Naive thymus-derived CD8-positive, alpha-beta T cell (primary cell): ENCODE measurements around the gene NECTIN2. TPM values are rescaled to one million over a fixed set of nuclear protein-coding genes. Genes with fewer than 3 reads are reported as not detected.
"Not testable (repeated sequence)": the region's sequence is repeated elsewhere in the genome, so short reads cannot be mapped to it uniquely, and the experiment has no call there.

Source experiments
- ATAC-seq, 2 donors: fragments of 150-1000 bp; cut with Tn5 transposase in 1 of 2; sonication (Bioruptor Pico), chemical (Tn5 transposase) in 1 of 2; 1 replicate in 1 of 2; 2 replicates in 1 of 2; pipeline ENCODE4 v1.10.0; 2021; ENCODE audit warnings: mild to moderate bottlenecking in 2 of 2, moderate library complexity in 2 of 2
- POLR2A ChIA-PET: fragments of 350-600 bp; sonication (Branson Sonifier 250); formaldehyde crosslinking; loops from one replicate; lab custom pipeline; 2021; ENCODE audit warnings: antibody characterized with exemption; lab: Charles Lee
- DNase-seq, 10 donors: peaks; one replicate each; pipeline versions ENCODE4 v3.0.0 to v3.0.0-alpha.2; 2020 to 2022
- H3K27ac Mint-ChIP-seq, 10 donors: one replicate each; pipeline ENCODE4 v1.8.0; 2020 to 2022; ENCODE audit warnings: mild to moderate bottlenecking in 10 of 10, mixed read lengths in 10 of 10, moderate library complexity in 4 of 10, inconsistent platforms in 1 of 10
- H3K27me3 Mint-ChIP-seq, 5 donors: one replicate each; pipeline ENCODE4 v1.8.0; 2021 to 2022; ENCODE audit warnings: mixed read lengths in 5 of 5
- H3K36me3 Mint-ChIP-seq, 3 donors: one replicate each; pipeline ENCODE4 v1.8.0; 2020 to 2022; ENCODE audit warnings: mixed read lengths in 3 of 3, mild to moderate bottlenecking in 2 of 3, inconsistent platforms in 1 of 3
- H3K4me1 Mint-ChIP-seq, 4 donors: one replicate each; pipeline ENCODE4 v1.8.0; 2021 to 2022; ENCODE audit warnings: mixed read lengths in 4 of 4
- H3K4me3 Mint-ChIP-seq, 10 donors: one replicate each; pipeline ENCODE4 v1.8.0; 2020 to 2022; ENCODE audit warnings: mild to moderate bottlenecking in 10 of 10, mixed read lengths in 10 of 10, moderate library complexity in 6 of 10, inconsistent platforms in 1 of 10
- H3K9me3 Mint-ChIP-seq, 9 donors: one replicate each; pipeline ENCODE4 v1.8.0; 2020 to 2022; ENCODE audit warnings: mixed read lengths in 9 of 9, mild to moderate bottlenecking in 3 of 9, inconsistent platforms in 1 of 9, moderate library complexity in 1 of 9
- polyA plus RNA-seq, 3 donors: library from polyadenylated mRNA; unstranded; fragments of 300-500 nt; fragmentation: Illumina TruSeq; gene quantifications; one replicate each; pipeline ENCODE4 v1.2.3, GENCODE V29; 2021
- total RNA-seq, 8 experiments: library from RNA in 2 of 8; stranded (reverse) in 2 of 8; gene quantifications; one replicate each; pipeline ENCODE4 v1.2.3 and lab custom pipeline; 2021 to 2026

Gene NECTIN2
- total and polyA plus RNA-seq, 5 experiments from 2014 or later: 0.42 to 0.93 (median 0.47) TPM; not detected in 2

- POLR2A ChIA-PET, H3K9me3 Mint-ChIP-seq, H3K27ac Mint-ChIP-seq, H3K27me3 Mint-ChIP-seq, ATAC-seq, DNase-seq, H3K4me1 Mint-ChIP-seq, H3K36me3 Mint-ChIP-seq, H3K4me3 Mint-ChIP-seq: not testable (repeated sequence)
These were observed 36.7 kb downstream of the NECTIN2 start for GRCh38 chr19:44882619-44883397.

GRCh38 chr19:44883922-44884321 lies 37.8 kb downstream of the NECTIN2 start:
- H3K27ac Mint-ChIP-seq: no peak overlapping the region
- no peaks in the 10 kb centered on the region for H3K36me3 Mint-ChIP-seq
- DNase-seq (no peak), ATAC-seq (no peak)
- POLR2A ChIA-PET: no interaction called here
- peaks cover 0 to 3% (median 0%) of the 10 kb centered on the region in 5 donors for H3K27me3 Mint-ChIP-seq
- no peak overlapping the region for H3K4me3 Mint-ChIP-seq
- H3K9me3 Mint-ChIP-seq: no peaks in the 10 kb centered on the region
- H3K4me1 Mint-ChIP-seq: peaks cover 0 to 3% (median under 1%) of the 10 kb centered on the region in 4 donors

- H3K4me3 Mint-ChIP-seq: no peak overlapping the region
- ATAC-seq (no peak), DNase-seq (no peak)
- H3K27me3 Mint-ChIP-seq: peaks cover 0 to 3% (median 0%) of the 10 kb centered on the region in 5 donors
- POLR2A ChIA-PET: no interaction called here
- no peaks in the 10 kb centered on the region for H3K9me3 Mint-ChIP-seq
- H3K4me1 Mint-ChIP-seq: peaks cover 3 to 7% (median 5%) of the 10 kb centered on the region in 4 donors
- H3K36me3 Mint-ChIP-seq: no peaks in the 10 kb centered on the region
- peak overlapping the region in 2 of 10 donors; percentile 14 to 38 for H3K27ac Mint-ChIP-seq
These were observed 38.5 kb downstream of the NECTIN2 start for GRCh38 chr19:44884566-44884965.

DNA sequence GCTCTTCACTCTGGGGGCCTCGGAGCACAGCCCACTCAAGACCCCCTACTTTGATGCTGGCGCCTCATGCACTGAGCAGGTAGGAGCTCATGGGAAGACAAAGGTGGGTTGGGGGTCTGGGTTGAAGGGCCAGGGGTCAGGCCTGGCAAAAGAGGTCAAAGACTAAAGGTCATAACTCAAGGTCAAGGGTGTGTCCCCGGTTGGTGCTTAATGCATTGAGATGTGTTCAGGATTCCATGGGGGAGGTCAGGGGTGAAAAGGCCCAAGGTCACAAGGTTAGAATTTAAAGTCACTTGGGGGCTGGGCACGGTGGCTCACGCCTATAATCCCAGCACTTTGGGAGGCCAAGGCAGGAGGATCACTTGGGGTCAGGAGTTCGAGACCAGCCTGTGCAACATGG lies 40.0 kb downstream of the NECTIN2 start:
- ATAC-seq: no peak
- peak overlapping the region in 1 of 10 donors; percentile 67 for H3K27ac Mint-ChIP-seq
- H3K9me3 Mint-ChIP-seq: no peaks in the 10 kb centered on the region
- H3K36me3 Mint-ChIP-seq: peaks cover 0 to 2% (median 0%) of the 10 kb centered on the region in 3 donors
- peaks cover 9 to 14% (median 13%) of the 10 kb centered on the region in 4 donors for H3K4me1 Mint-ChIP-seq
- no peaks in the 10 kb centered on the region for H3K27me3 Mint-ChIP-seq
- POLR2A ChIA-PET: no interaction called here
- DNase-seq: no peak
- no peak overlapping the region for H3K4me3 Mint-ChIP-seq

GRCh38 chr19:44887648-44888047 lies 41.6 kb downstream of the NECTIN2 start:
- H3K36me3 Mint-ChIP-seq: peaks cover 0 to 4% (median 0%) of the 10 kb centered on the region in 3 donors
- H3K9me3 Mint-ChIP-seq: no peaks in the 10 kb centered on the region
- peaks cover 16 to 27% (median 24%) of the 10 kb centered on the region in 4 donors for H3K4me1 Mint-ChIP-seq
- no peak for ATAC-seq
- no peak for DNase-seq
- no peaks in the 10 kb centered on the region for H3K27me3 Mint-ChIP-seq
- peak overlapping the region in 2 of 10 donors; percentile 31 to 53 for H3K27ac Mint-ChIP-seq
- POLR2A ChIA-PET: interaction anchor here (0.6 kb wide), 1 partner anchor 1278 kb away, joined by 3 read pairs; no protein-coding TSS in a partner anchor
- peak overlapping the region in 1 of 10 donors; percentile 11 for H3K4me3 Mint-ChIP-seq

DNA sequence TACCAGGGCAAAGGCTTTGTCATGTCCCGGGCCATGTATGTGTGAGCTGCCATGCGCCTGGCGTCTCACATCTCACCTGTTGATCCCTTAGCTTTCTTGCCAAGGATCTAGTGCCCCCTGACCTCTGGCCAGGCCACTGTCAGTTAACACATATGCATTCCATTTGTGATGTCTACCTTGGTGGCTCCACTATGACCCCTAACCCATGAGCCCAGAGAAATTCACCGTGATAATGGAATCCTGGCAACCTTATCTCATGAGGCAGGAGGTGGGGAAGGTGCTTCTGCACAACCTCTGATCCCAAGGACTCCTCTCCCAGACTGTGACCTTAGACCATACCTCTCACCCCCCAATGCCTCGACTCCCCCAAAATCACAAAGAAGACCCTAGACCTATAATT lies 42.2 kb downstream of the NECTIN2 start:
- H3K27me3 Mint-ChIP-seq, ATAC-seq, POLR2A ChIA-PET: not testable (repeated sequence)

DNA sequence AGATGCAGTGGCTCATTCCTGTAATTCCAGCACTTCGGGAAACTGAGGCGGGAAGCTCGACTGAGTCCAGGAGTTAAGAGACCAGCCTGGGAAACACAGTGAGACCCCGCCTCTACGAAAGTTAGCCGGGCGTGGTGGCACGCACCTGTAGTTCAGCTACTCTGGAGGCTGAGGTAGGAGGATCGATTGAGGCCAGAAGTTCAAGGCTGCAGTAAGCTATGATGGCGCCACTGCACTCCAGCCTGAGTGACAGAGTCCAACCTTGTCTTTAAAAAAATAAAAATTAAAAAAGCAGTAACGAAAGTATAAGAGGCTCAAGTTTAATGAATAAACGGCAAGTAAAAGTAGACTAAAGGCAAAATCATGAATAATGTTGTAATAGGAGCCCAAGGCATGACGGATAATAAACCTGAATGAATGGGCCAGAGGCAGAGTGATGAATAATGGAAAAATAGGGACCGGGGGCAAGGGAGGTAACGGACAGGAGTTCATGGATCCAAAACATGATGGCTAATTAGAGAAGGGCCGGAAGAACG lies 43.8 kb downstream of the NECTIN2 start:
- H3K36me3 Mint-ChIP-seq: peaks cover 0 to 25% (median 6%) of the 10 kb centered on the region in 3 donors
- H3K9me3 Mint-ChIP-seq: no peaks in the 10 kb centered on the region
- POLR2A ChIA-PET: interaction anchor here (0.6 to 1.7 kb wide), 5 partner anchors 8 to 263 kb away, joined by 3 to 10 read pairs (median 4); partner anchors contain the start of genes APOE and CLPTM1
- DNase-seq (no peak), ATAC-seq (no peak)
- no peaks in the 10 kb centered on the region for H3K27me3 Mint-ChIP-seq
- H3K27ac Mint-ChIP-seq: peak overlapping the region; percentile 86 to 97 (median 96)
- H3K4me1 Mint-ChIP-seq: peaks cover 20 to 38% (median 30%) of the 10 kb centered on the region in 4 donors
- peak overlapping the region; percentile 80 to 93 (median 90) for H3K4me3 Mint-ChIP-seq

More for the DNA sequence above, 42.2 kb downstream of the NECTIN2 start:
- DNase-seq, H3K9me3 Mint-ChIP-seq, H3K36me3 Mint-ChIP-seq, H3K27ac Mint-ChIP-seq: not testable (repeated sequence)
- Mint-ChIP-seq H3K4me1 (peaks cover 19 to 34% (median 30%) of the 10 kb centered on the region in 4 donors), H3K4me3 (peak overlapping the region in 3 of 10 donors; percentile 30 to 69 (median 45))

- Mint-ChIP-seq H3K27me3 (no peaks in the 10 kb centered on the region), H3K4me3 (peak overlapping the region; percentile 80 to 93 (median 90)), H3K4me1 (peaks cover 22 to 42% (median 32%) of the 10 kb centered on the region in 4 donors), H3K36me3 (peaks cover 0 to 30% (median 9%) of the 10 kb centered on the region in 3 donors), H3K9me3 (no peaks in the 10 kb centered on the region), H3K27ac (peak overlapping the region; percentile 86 to 97 (median 96))
- DNase-seq (peak in 8 of 10 donors; percentile 98 to 100 (median 100)), ATAC-seq (peak; percentile 82 to 84)
- POLR2A ChIA-PET: interaction anchor here (0.6 to 1.7 kb wide), 6 partner anchors 8 to 263 kb away, joined by 3 to 10 read pairs (median 4); partner anchors contain the start of genes APOE and CLPTM1
These were observed 44.4 kb downstream of the NECTIN2 start for GRCh38 chr19:44890366-44891015.

GRCh38 chr19:44891016-44891882 lies 45.2 kb downstream of the NECTIN2 start, which contains the start of gene TOMM40:
Gene TOMM40, plus strand, starts transcription at chr19:44891254. Its CDS starts 162 bp downstream, at chr19:44891416.
- H3K9me3 Mint-ChIP-seq: no peaks in the 10 kb centered on the region
- H3K36me3 Mint-ChIP-seq: peaks cover 0 to 38% (median 12%) of the 10 kb centered on the region in 3 donors
- H3K27ac Mint-ChIP-seq: peak within 1 kb of the TSS; percentile 86 to 97 (median 96)
- peak in 2 of 10 donors; percentile 99 for DNase-seq
- POLR2A ChIA-PET: interaction anchor here (0.7 to 1.7 kb wide), 5 partner anchors 10 to 262 kb away, joined by 3 to 10 read pairs (median 4); partner anchors contain the start of genes APOE and CLPTM1
- peaks cover 26 to 42% (median 34%) of the 10 kb centered on the region in 4 donors for H3K4me1 Mint-ChIP-seq
- H3K27me3 Mint-ChIP-seq: no peaks in the 10 kb centered on the region
- no peak for ATAC-seq
- H3K4me3 Mint-ChIP-seq: peak within 1 kb of the TSS; percentile 82 to 93 (median 91)

- peak overlapping the region; percentile 82 to 92 (median 90) for H3K4me3 Mint-ChIP-seq
- no peaks in the 10 kb centered on the region for H3K9me3 Mint-ChIP-seq
- H3K27ac Mint-ChIP-seq: peak overlapping the region in 8 of 10 donors; percentile 59 to 91 (median 76)
- POLR2A ChIA-PET: no interaction called here
- H3K4me1 Mint-ChIP-seq: peaks cover 27 to 42% (median 34%) of the 10 kb centered on the region in 4 donors
- no peak for ATAC-seq
- DNase-seq: no peak
- H3K36me3 Mint-ChIP-seq: peaks cover 0 to 53% (median 14%) of the 10 kb centered on the region in 3 donors
- H3K27me3 Mint-ChIP-seq: no peaks in the 10 kb centered on the region
These were observed 46.8 kb downstream of the NECTIN2 start for GRCh38 chr19:44892932-44893331.

DNA sequence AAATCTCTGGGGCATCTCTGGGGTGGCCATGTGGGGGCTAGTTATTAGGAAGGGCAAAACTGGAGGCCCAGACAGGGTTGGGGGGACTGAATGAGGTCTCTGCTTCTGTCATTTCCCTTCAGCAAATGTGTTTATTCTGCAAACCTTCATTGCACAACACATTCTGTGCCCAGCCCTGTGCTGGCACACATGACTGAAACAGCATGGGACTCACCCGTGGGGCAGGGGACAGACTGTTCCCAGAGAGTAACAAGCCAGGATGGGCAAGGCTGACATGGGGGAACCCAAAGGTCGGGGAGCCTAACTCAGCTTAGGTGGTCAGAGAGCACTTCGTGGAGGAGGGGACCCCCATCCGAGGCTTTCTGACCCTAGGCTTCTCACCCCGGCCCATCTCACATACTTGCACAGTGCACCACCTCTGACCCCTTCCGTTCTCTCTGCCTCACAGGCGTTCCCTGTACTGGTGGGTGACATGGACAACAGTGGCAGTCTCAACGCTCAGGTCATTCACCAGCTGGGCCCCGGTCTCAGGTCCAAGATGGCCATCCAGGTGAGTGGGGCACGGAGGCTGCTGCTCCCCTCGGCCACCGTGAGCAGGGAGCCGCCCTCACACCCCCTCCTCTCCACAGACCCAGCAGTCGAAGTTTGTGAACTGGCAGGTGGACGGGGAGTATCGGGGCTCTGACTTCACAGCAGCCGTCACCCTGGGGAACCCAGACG lies 47.4 kb downstream of the NECTIN2 start:
- POLR2A ChIA-PET: no interaction called here
- peak overlapping the region; percentile 12 to 92 (median 90) for H3K4me3 Mint-ChIP-seq
- H3K9me3 Mint-ChIP-seq: no peaks in the 10 kb centered on the region
- H3K36me3 Mint-ChIP-seq: peaks cover 0 to 58% (median 14%) of the 10 kb centered on the region in 3 donors
- no peak for ATAC-seq
- H3K27me3 Mint-ChIP-seq: no peaks in the 10 kb centered on the region
- peaks cover 27 to 42% (median 35%) of the 10 kb centered on the region in 4 donors for H3K4me1 Mint-ChIP-seq
- no peak for DNase-seq
- H3K27ac Mint-ChIP-seq: peak overlapping the region in 3 of 10 donors; percentile 17 to 61 (median 38)
